CD4-positive, alpha-beta memory T cell (primary cell): ENCODE measurements around the gene ITPK1. TPM values are rescaled to one million over a fixed set of nuclear protein-coding genes. Genes with fewer than 3 reads are reported as not detected.

ENCODE experiments used
- CTCF ChIA-PET: fragments of 350-600 bp; sonication (Branson Sonifier 250); formaldehyde crosslinking; loops from one replicate; lab custom pipeline; 2021; ENCODE audit warnings: inconsistent platforms; ENCODE audit not compliant: partially characterized antibody; lab: Charles Lee
- POLR2A ChIA-PET: fragments of 350-600 bp; sonication (Branson Sonifier 250); formaldehyde crosslinking; loops from one replicate; lab custom pipeline; 2021; ENCODE audit not compliant: partially characterized antibody; lab: Charles Lee
- DNase-seq, 5 donors: peaks; one replicate each; pipeline versions ENCODE4 v3.0.0 to v3.0.0-alpha.2; 2020 to 2022; ENCODE audit warnings: mixed read lengths in 1 of 5
- H3K27ac ChIP-seq: one replicate; pipeline ENCODE4 v1.7.0; 2013; ENCODE audit warnings: low read depth, low read length
- H3K27me3 ChIP-seq: 2 replicates; pipeline ENCODE4 v1.7.0; 2013; ENCODE audit warnings: mild to moderate bottlenecking, low read length, moderate library complexity; ENCODE audit not compliant: insufficient read depth
- H3K36me3 ChIP-seq: 2 replicates; pipeline ENCODE4 v1.7.0; 2013; ENCODE audit warnings: mild to moderate bottlenecking, low read length, moderate library complexity; ENCODE audit not compliant: insufficient read depth
- H3K4me1 ChIP-seq: 2 replicates; pipeline ENCODE4 v1.7.0; 2013; ENCODE audit warnings: mild to moderate bottlenecking, low read length, moderate library complexity; ENCODE audit not compliant: insufficient read depth
- H3K4me3 ChIP-seq, 2 donors: one replicate each; pipeline ENCODE4 v1.7.0; 2013; ENCODE audit warnings: low read length in 2 of 2, mild to moderate bottlenecking in 1 of 2
- H3K9me3 ChIP-seq, 2 donors: one replicate each; pipeline ENCODE4 v1.7.0; 2013; ENCODE audit warnings: low read length in 2 of 2, control low read depth in 1 of 2; ENCODE audit not compliant: control insufficient read depth in 1 of 2
- H3K27ac Mint-ChIP-seq, 7 donors: one replicate each; pipeline ENCODE4 v1.8.0; 2020 to 2021; ENCODE audit warnings: mixed read lengths in 7 of 7, mild to moderate bottlenecking in 6 of 7, inconsistent platforms in 3 of 7, moderate library complexity in 3 of 7
- H3K27me3 Mint-ChIP-seq, 2 donors: one replicate each; pipeline ENCODE4 v1.8.0; 2020 to 2021; ENCODE audit warnings: mixed read lengths in 2 of 2
- H3K36me3 Mint-ChIP-seq, 2 donors: one replicate each; pipeline ENCODE4 v1.8.0; 2020 to 2021; ENCODE audit warnings: mixed read lengths in 2 of 2, inconsistent platforms in 1 of 2, mild to moderate bottlenecking in 1 of 2
- H3K4me1 Mint-ChIP-seq, 4 donors: one replicate each; pipeline ENCODE4 v1.8.0; 2020 to 2021; ENCODE audit warnings: mixed read lengths in 4 of 4, mild to moderate bottlenecking in 1 of 4
- H3K4me3 Mint-ChIP-seq, 8 donors: one replicate each; pipeline ENCODE4 v1.8.0; 2020 to 2021; ENCODE audit warnings: mixed read lengths in 8 of 8, mild to moderate bottlenecking in 7 of 8, moderate library complexity in 6 of 8, inconsistent platforms in 3 of 8
- H3K9me3 Mint-ChIP-seq, 8 donors: one replicate each; pipeline ENCODE4 v1.8.0; 2020 to 2021; ENCODE audit warnings: mixed read lengths in 8 of 8, mild to moderate bottlenecking in 5 of 8, inconsistent platforms in 3 of 8, moderate library complexity in 1 of 8
- intact Hi-C: fragments of 100-400 bp; cut with micrococcal nuclease; formaldehyde crosslinking; loops from one replicate; pipeline ENCODE4 v1.15.1; 2023
- polyA plus RNA-seq, 2 donors: library from polyadenylated mRNA; unstranded; fragments of 300-500 nt; fragmentation: Illumina TruSeq; gene quantifications; one replicate each; pipeline ENCODE4 v1.2.3, GENCODE V29; 2021
- total RNA-seq, 2 experiments: library from RNA; stranded (reverse); gene quantifications; one replicate each; pipeline ENCODE4 v1.2.3, GENCODE V29; 2021

Gene ITPK1
- total and polyA plus RNA-seq, 4 experiments from 2014 or later, result 12.5 to 30.0 (median 26.9) TPM

GRCh38 chr14:93059260-93059659 is 56.5 kb downstream of the ITPK1 start:
- Mint-ChIP-seq H3K36me3 (peaks cover 0 to 2% of the 10 kb centered on the region in 2 donors), H3K4me3 (no peak overlapping the region), H3K4me1 (peaks cover 7 to 12% (median 8%) of the 10 kb centered on the region in 4 donors), H3K9me3 (no peaks in the 10 kb centered on the region), H3K27ac (no peak overlapping the region), H3K27me3 (no peaks in the 10 kb centered on the region)
- POLR2A ChIA-PET, result no interaction called here
- Histone ChIP-seq H3K27ac (no peak overlapping the region), H3K4me3 (no peak overlapping the region), H3K4me1 (no peaks in the 10 kb centered on the region), H3K27me3 (no peaks in the 10 kb centered on the region), H3K9me3 (no peaks in the 10 kb centered on the region), H3K36me3 (no peaks in the 10 kb centered on the region)
- DNase-seq, result no peak
- CTCF ChIA-PET, result no interaction called here
- intact Hi-C loops, result no loop called here

- DNase-seq, result no peak
- H3K27ac Mint-ChIP-seq, result no peak overlapping the region
- peaks cover 0 to 2% of the 10 kb centered on the region in 2 donors for H3K36me3 Mint-ChIP-seq
- ChIA-PET CTCF (no interaction called here), POLR2A (no interaction called here)
- no peak overlapping the region for H3K4me3 ChIP-seq
- H3K9me3 Mint-ChIP-seq, result no peaks in the 10 kb centered on the region
- intact Hi-C loops, result no loop called here
- no peaks in the 10 kb centered on the region for H3K9me3 ChIP-seq
- no peaks in the 10 kb centered on the region for H3K4me1 ChIP-seq
- peaks cover 7 to 12% (median 8%) of the 10 kb centered on the region in 4 donors for H3K4me1 Mint-ChIP-seq
- H3K4me3 Mint-ChIP-seq, result no peak overlapping the region
- no peaks in the 10 kb centered on the region for H3K27me3 Mint-ChIP-seq
- H3K27ac ChIP-seq, result no peak overlapping the region
- H3K36me3 ChIP-seq, result no peaks in the 10 kb centered on the region
- H3K27me3 ChIP-seq, result no peaks in the 10 kb centered on the region
Measured at GRCh38 chr14:93057586-93058280, 58.0 kb downstream of the ITPK1 start.

GRCh38 chr14:93056840-93057585 is 58.7 kb downstream of the ITPK1 start:
- no peaks in the 10 kb centered on the region for H3K4me1 ChIP-seq
- no peaks in the 10 kb centered on the region for H3K9me3 Mint-ChIP-seq
- no peaks in the 10 kb centered on the region for H3K27me3 Mint-ChIP-seq
- no peak overlapping the region for H3K4me3 ChIP-seq
- no peak overlapping the region for H3K27ac ChIP-seq
- no peak overlapping the region for H3K4me3 Mint-ChIP-seq
- H3K36me3 ChIP-seq, result no peaks in the 10 kb centered on the region
- H3K4me1 Mint-ChIP-seq, result peaks cover 7 to 12% (median 8%) of the 10 kb centered on the region in 4 donors
- CTCF ChIA-PET, result no interaction called here
- H3K27ac Mint-ChIP-seq, result peak overlapping the region in 3 of 7 donors; percentile 8 to 80 (median 67)
- intact Hi-C loops, result no loop called here
- H3K36me3 Mint-ChIP-seq, result peaks cover 0 to 3% of the 10 kb centered on the region in 2 donors
- no peaks in the 10 kb centered on the region for H3K27me3 ChIP-seq
- no peaks in the 10 kb centered on the region for H3K9me3 ChIP-seq
- DNase-seq, result no peak
- POLR2A ChIA-PET, result no interaction called here

GRCh38 chr14:93056166-93056839 is 59.4 kb downstream of the ITPK1 start:
- ChIA-PET POLR2A (no interaction called here), CTCF (no interaction called here)
- Mint-ChIP-seq H3K36me3 (peaks cover 0 to 6% of the 10 kb centered on the region in 2 donors), H3K27me3 (no peaks in the 10 kb centered on the region), H3K4me1 (peaks cover 5 to 12% (median 7%) of the 10 kb centered on the region in 4 donors), H3K9me3 (no peaks in the 10 kb centered on the region), H3K4me3 (peak overlapping the region in 1 of 8 donors; percentile 33), H3K27ac (peak overlapping the region in 1 of 7 donors; percentile 29)
- no peaks in the 10 kb centered on the region for H3K4me1 ChIP-seq
- H3K27ac ChIP-seq, result no peak overlapping the region
- DNase-seq, result no peak
- no peaks in the 10 kb centered on the region for H3K36me3 ChIP-seq
- H3K4me3 ChIP-seq, result no peak overlapping the region
- no peaks in the 10 kb centered on the region for H3K9me3 ChIP-seq
- intact Hi-C loops, result no loop called here
- H3K27me3 ChIP-seq, result no peaks in the 10 kb centered on the region

GRCh38 chr14:93055651-93056115 is 60.0 kb downstream of the ITPK1 start:
- no peaks in the 10 kb centered on the region for H3K9me3 Mint-ChIP-seq
- Histone ChIP-seq H3K36me3 (no peaks in the 10 kb centered on the region), H3K9me3 (no peaks in the 10 kb centered on the region), H3K27ac (no peak overlapping the region), H3K4me1 (no peaks in the 10 kb centered on the region), H3K4me3 (no peak overlapping the region), H3K27me3 (no peaks in the 10 kb centered on the region)
- H3K27me3 Mint-ChIP-seq, result no peaks in the 10 kb centered on the region
- peak overlapping the region in 1 of 7 donors; percentile 63 for H3K27ac Mint-ChIP-seq
- no peak for DNase-seq
- H3K36me3 Mint-ChIP-seq, result peaks cover 0 to 8% of the 10 kb centered on the region in 2 donors
- H3K4me3 Mint-ChIP-seq, result no peak overlapping the region
- CTCF ChIA-PET, result no interaction called here
- POLR2A ChIA-PET, result no interaction called here
- H3K4me1 Mint-ChIP-seq, result peaks cover 5 to 12% (median 7%) of the 10 kb centered on the region in 4 donors
- intact Hi-C loops, result no loop called here

GRCh38 chr14:93054876-93055275 is 60.8 kb downstream of the ITPK1 start:
- peak overlapping the region in 1 of 8 donors; percentile 21 for H3K4me3 Mint-ChIP-seq
- POLR2A ChIA-PET, result no interaction called here
- no peak for DNase-seq
- H3K4me3 ChIP-seq, result no peak overlapping the region
- H3K9me3 Mint-ChIP-seq, result no peaks in the 10 kb centered on the region
- H3K27me3 Mint-ChIP-seq, result no peaks in the 10 kb centered on the region
- no peaks in the 10 kb centered on the region for H3K36me3 ChIP-seq
- intact Hi-C loops, result no loop called here
- H3K27me3 ChIP-seq, result no peaks in the 10 kb centered on the region
- H3K27ac ChIP-seq, result no peak overlapping the region
- no peaks in the 10 kb centered on the region for H3K9me3 ChIP-seq
- CTCF ChIA-PET, result no interaction called here
- H3K27ac Mint-ChIP-seq, result peak overlapping the region in 2 of 7 donors; percentile 29 to 50
- peaks cover under 1 to 7% (median 5%) of the 10 kb centered on the region in 4 donors for H3K4me1 Mint-ChIP-seq
- peaks cover 0 to 9% of the 10 kb centered on the region in 2 donors for H3K36me3 Mint-ChIP-seq
- no peaks in the 10 kb centered on the region for H3K4me1 ChIP-seq

- H3K4me3 ChIP-seq, result no peak overlapping the region
- no peaks in the 10 kb centered on the region for H3K27me3 Mint-ChIP-seq
- peaks cover 0 to 7% (median 5%) of the 10 kb centered on the region in 4 donors for H3K4me1 Mint-ChIP-seq
- H3K4me1 ChIP-seq, result no peaks in the 10 kb centered on the region
- H3K9me3 Mint-ChIP-seq, result no peaks in the 10 kb centered on the region
- ChIA-PET CTCF (no interaction called here), POLR2A (no interaction called here)
- intact Hi-C loops, result no loop called here
- peaks cover 0 to 14% of the 10 kb centered on the region in 2 donors for H3K36me3 Mint-ChIP-seq
- no peaks in the 10 kb centered on the region for H3K27me3 ChIP-seq
- H3K36me3 ChIP-seq, result no peaks in the 10 kb centered on the region
- H3K27ac ChIP-seq, result no peak overlapping the region
- H3K9me3 ChIP-seq, result no peaks in the 10 kb centered on the region
- DNase-seq, result no peak
- no peak overlapping the region for H3K27ac Mint-ChIP-seq
- no peak overlapping the region for H3K4me3 Mint-ChIP-seq
Measured at GRCh38 chr14:93054006-93054405, 61.7 kb downstream of the ITPK1 start.
